Activated B cell treated with CpG ODN at 0.5 μM for 24 hours (primary cell): Measurements from ENCODE around the gene OSTC. TPM values are rescaled to one million over a fixed set of nuclear protein-coding genes. Genes with fewer than 3 reads are reported as not detected.

ENCODE experiments used
- ATAC-seq: fragments of 200-7000 bp; cut with Tn5 transposase; one replicate; pipeline ENCODE4 v1.10.0; 2021; ENCODE audit warnings: low read depth, mild to moderate bottlenecking, moderate library complexity
- CTCF ChIA-PET: fragments of 350-600 bp; sonication (Branson Sonifier 250); formaldehyde crosslinking; loops from one replicate; lab custom pipeline; 2021; ENCODE audit warnings: antibody characterized with exemption; lab: Charles Lee
- POLR2A ChIA-PET: fragments of 350-600 bp; sonication (Branson Sonifier 250); formaldehyde crosslinking; loops from one replicate; lab custom pipeline; 2021; ENCODE audit warnings: antibody characterized with exemption; lab: Charles Lee
- DNase-seq: peaks from one replicate; pipeline ENCODE4 v3.0.0; 2022
- H3K27ac Mint-ChIP-seq: one replicate; pipeline ENCODE4 v1.8.0; 2020; ENCODE audit warnings: mixed read lengths
- H3K27me3 Mint-ChIP-seq: one replicate; pipeline ENCODE4 v1.8.0; 2021; ENCODE audit warnings: mixed read lengths
- H3K36me3 Mint-ChIP-seq: one replicate; pipeline ENCODE4 v1.8.0; 2021; ENCODE audit warnings: low read depth, mixed read lengths
- H3K4me1 Mint-ChIP-seq: one replicate; pipeline ENCODE4 v1.8.0; 2021; ENCODE audit warnings: mixed read lengths
- H3K4me3 Mint-ChIP-seq: one replicate; pipeline ENCODE4 v1.8.0; 2020; ENCODE audit warnings: mild to moderate bottlenecking, mixed read lengths
- H3K9me3 Mint-ChIP-seq: one replicate; pipeline ENCODE4 v1.8.0; 2020; ENCODE audit warnings: mixed read lengths
- intact Hi-C: fragments of 100-400 bp; cut with micrococcal nuclease; formaldehyde crosslinking; loops from one replicate; pipeline ENCODE4 v1.15.1; 2024
- total RNA-seq: library from RNA; stranded (reverse); gene quantifications from 2 replicates; pipeline ENCODE4 v1.2.3, GENCODE V29; 2022
- TF ChIP-seq, protein P1 (sequence below): fragments of 200-600 bp; IDR thresholded peaks from one replicate; pipeline ENCODE4 v1.8.0; 2022; ENCODE audit warnings: antibody characterized with exemption, mild to moderate bottlenecking

OSTC gene
- total RNA-seq: 56.7 and 60.1 TPM in 2 replicates

DNA sequence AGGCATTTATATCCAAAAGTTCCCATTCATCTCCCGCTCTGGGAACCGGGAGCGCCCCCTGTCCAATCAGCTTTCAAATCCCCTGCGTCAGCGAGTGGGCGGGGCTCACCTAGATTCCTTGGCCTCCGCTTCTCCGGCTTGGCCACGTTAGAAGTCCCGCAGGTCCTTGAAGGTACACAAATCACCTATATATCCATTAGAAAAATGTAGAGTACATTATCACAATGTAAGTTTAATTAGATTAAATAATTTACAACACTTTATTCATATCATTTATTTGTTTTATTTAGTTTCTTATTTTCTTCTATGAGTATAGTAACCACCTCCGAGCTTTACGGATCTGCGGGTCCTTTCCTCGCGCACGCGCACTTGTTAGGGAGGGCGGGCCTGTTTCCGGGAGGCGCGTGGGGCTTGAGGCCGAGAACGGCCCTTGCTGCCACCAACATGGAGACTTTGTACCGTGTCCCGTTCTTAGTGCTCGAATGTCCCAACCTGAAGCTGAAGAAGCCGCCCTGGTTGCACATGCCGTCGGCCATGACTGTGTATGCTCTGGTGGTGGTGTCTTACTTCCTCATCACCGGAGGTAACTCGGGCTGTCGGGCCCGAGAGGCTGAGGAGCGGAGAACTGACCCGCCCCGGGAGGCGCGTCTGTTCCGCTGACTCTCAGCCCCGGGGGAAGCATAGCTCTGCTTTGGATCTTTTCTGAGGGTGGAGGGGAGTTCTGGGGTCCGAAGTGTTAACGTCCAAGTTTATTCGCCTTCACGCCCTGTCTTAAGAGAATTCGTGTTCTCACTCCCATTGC lies at the start of gene OSTC:
Gene OSTC, plus strand, starts transcription at position 388 of the 802 bp plus-strand sequence. Its CDS starts 57 bp downstream, at position 445.
- TF ChIP-seq, protein P1, sequence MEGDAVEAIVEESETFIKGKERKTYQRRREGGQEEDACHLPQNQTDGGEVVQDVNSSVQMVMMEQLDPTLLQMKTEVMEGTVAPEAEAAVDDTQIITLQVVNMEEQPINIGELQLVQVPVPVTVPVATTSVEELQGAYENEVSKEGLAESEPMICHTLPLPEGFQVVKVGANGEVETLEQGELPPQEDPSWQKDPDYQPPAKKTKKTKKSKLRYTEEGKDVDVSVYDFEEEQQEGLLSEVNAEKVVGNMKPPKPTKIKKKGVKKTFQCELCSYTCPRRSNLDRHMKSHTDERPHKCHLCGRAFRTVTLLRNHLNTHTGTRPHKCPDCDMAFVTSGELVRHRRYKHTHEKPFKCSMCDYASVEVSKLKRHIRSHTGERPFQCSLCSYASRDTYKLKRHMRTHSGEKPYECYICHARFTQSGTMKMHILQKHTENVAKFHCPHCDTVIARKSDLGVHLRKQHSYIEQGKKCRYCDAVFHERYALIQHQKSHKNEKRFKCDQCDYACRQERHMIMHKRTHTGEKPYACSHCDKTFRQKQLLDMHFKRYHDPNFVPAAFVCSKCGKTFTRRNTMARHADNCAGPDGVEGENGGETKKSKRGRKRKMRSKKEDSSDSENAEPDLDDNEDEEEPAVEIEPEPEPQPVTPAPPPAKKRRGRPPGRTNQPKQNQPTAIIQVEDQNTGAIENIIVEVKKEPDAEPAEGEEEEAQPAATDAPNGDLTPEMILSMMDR: no peak
- Mint-ChIP-seq H3K27me3 (no peaks in the 10 kb centered on the region), H3K27ac (peak within 1 kb of the TSS; percentile 97), H3K4me1 (peaks cover 38% of the 10 kb centered on the region), H3K4me3 (peak within 1 kb of the TSS; percentile 97), H3K9me3 (no peaks in the 10 kb centered on the region), H3K36me3 (peaks cover 13% of the 10 kb centered on the region)
- peak; percentile 87 for DNase-seq
- intact Hi-C loops: loop anchor here (1.0 kb wide), 6 partner anchors 30 to 1165 kb away; partner anchors contain the start of genes CYP2U1, GAR1, HADH and PAPSS1
- POLR2A ChIA-PET: interaction anchor here (0.6 to 5.6 kb wide), 8 partner anchors 14 to 1080 kb away, joined by 3 to 56 read pairs (median 6); partner anchors contain the start of genes PAPSS1 and RPL34
- CTCF ChIA-PET: no interaction called here
- ATAC-seq: peak; percentile 93

DNA sequence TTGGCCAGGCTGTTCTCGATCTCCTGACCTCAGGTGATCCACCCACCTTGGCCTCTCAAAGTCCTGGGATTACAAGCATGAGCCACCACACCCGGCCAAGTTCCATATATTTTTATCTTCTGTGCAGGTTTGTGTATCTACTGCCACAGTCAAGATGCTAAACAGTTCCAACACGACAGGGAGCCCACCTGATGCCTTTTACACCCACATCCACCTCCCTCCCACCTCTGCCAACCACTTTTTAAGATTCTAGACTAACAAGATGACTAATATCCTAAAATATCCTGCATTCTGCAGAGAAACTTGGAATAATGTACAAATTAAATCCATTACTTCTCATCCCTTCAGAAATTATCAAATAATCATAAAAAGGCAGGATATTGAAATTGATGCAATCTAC lies 49.3 kb upstream of the OSTC start:
- TF ChIP-seq, protein P1: no peak
- Mint-ChIP-seq H3K4me3 (no peak overlapping the region), H3K4me1 (no peaks in the 10 kb centered on the region), H3K27me3 (no peaks in the 10 kb centered on the region), H3K27ac (no peak overlapping the region), H3K36me3 (peaks cover under 1% of the 10 kb centered on the region), H3K9me3 (peaks cover 1% of the 10 kb centered on the region)
- ChIA-PET POLR2A (no interaction called here), CTCF (no interaction called here)
- intact Hi-C loops: no loop called here
- ATAC-seq (no peak), DNase-seq (no peak)

- Mint-ChIP-seq H3K9me3 (peaks cover 2% of the 10 kb centered on the region), H3K4me1 (no peaks in the 10 kb centered on the region), H3K27me3 (no peaks in the 10 kb centered on the region), H3K27ac (no peak overlapping the region), H3K36me3 (peaks cover 2% of the 10 kb centered on the region), H3K4me3 (no peak overlapping the region)
- POLR2A ChIA-PET: no interaction called here
- DNase-seq (no peak), ATAC-seq (no peak)
- CTCF ChIA-PET: no interaction called here
- TF ChIP-seq, protein P1: no peak
- intact Hi-C loops: no loop called here
Measured at GRCh38 chr4:108601532-108601931, 48.9 kb upstream of the OSTC start.

DNA sequence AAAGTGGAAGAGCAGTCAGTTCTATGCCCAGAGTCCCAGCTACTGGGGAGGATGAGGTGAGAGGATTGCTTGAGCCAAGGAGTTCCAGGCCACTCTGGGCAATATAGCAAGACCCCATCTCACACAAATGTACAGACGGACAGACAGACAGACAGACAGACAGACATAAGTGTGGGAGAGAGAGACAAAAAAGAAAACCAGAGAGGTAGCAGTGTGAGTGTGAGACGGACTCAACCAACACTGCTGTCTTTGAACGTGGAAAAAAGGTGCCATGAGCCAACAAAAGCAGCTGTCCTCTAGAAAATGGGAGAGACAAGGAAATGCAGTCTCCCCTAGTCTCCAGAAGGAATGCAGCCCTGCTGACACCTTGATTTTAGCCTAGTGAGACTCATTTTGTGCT lies 48.2 kb upstream of the OSTC start:
- Mint-ChIP-seq H3K4me3 (no peak overlapping the region), H3K27ac (no peak overlapping the region), H3K27me3 (no peaks in the 10 kb centered on the region), H3K4me1 (no peaks in the 10 kb centered on the region), H3K9me3 (peaks cover 2% of the 10 kb centered on the region), H3K36me3 (peaks cover 7% of the 10 kb centered on the region)
- TF ChIP-seq, protein P1: no peak
- intact Hi-C loops: no loop called here
- CTCF ChIA-PET: no interaction called here
- DNase-seq: no peak
- ATAC-seq: no peak
- POLR2A ChIA-PET: no interaction called here

- ATAC-seq: no peak
Measured at GRCh38 chr4:108607079-108607815, 43.2 kb upstream of the OSTC start.

More at GRCh38 chr4:108607079-108607815, 43.2 kb upstream of the OSTC start:
- Mint-ChIP-seq H3K4me3 (no peak overlapping the region), H3K9me3 (peaks cover 2% of the 10 kb centered on the region), H3K27ac (no peak overlapping the region), H3K27me3 (no peaks in the 10 kb centered on the region), H3K36me3 (peaks cover 7% of the 10 kb centered on the region), H3K4me1 (no peaks in the 10 kb centered on the region)
- DNase-seq: no peak
- POLR2A ChIA-PET: no interaction called here
- CTCF ChIA-PET: no interaction called here
- intact Hi-C loops: no loop called here
- TF ChIP-seq, protein P1: no peak
